ENCODE results near the gene DRD2.
A peak's percentile ranks its signal among the peaks of the same experiment; 100 is the strongest.

Gene DRD2

GRCh38 chr11:113398669-113399430, 76.3 kb downstream of the DRD2 start:
- no peak for DNase-seq (ENCODE audit: low read depth)

- DNase-seq (ENCODE audit: low read depth) = no peak
Observed at GRCh38 chr11:113397821-113398220, 77.4 kb downstream of the DRD2 start.

- no peak for DNase-seq (ENCODE audit: low read depth)
Observed at GRCh38 chr11:113397212-113397611, 78.0 kb downstream of the DRD2 start.

- DNase-seq (ENCODE audit: low read depth) = no peak
Observed at GRCh38 chr11:113396690-113397089, 78.5 kb downstream of the DRD2 start.

- no peak for DNase-seq (ENCODE audit: low read depth)
Observed at GRCh38 chr11:113395782-113396336, 79.3 kb downstream of the DRD2 start.

- DNase-seq (ENCODE audit: low read depth) = no peak
Observed at GRCh38 chr11:113394919-113395318, 80.3 kb downstream of the DRD2 start.

GRCh38 chr11:113393501-113393985, 81.7 kb downstream of the DRD2 start:
- no peak for DNase-seq (ENCODE audit: low read depth)

- no peak for DNase-seq (ENCODE audit: low read depth)
Observed at GRCh38 chr11:113392236-113392921, 82.8 kb downstream of the DRD2 start.

GRCh38 chr11:113389272-113389671, 85.9 kb downstream of the DRD2 start:
- DNase-seq (ENCODE audit: low read depth) = no peak

GRCh38 chr11:113387605-113388211, 87.5 kb downstream of the DRD2 start, which contains the start of gene ANKK1:
ANKK1 (plus strand) TSS chr11:113387779; CDS start chr11:113387885, 106 bp downstream.
- no peak for DNase-seq (ENCODE audit: low read depth)

- no peak for DNase-seq (ENCODE audit: low read depth)
Observed at GRCh38 chr11:113386866-113387265, 88.3 kb downstream of the DRD2 start.

GRCh38 chr11:113385749-113386148, 89.4 kb downstream of the DRD2 start:
- DNase-seq (ENCODE audit: low read depth) = no peak

GRCh38 chr11:113384551-113384950, 90.6 kb downstream of the DRD2 start:
- DNase-seq (ENCODE audit: low read depth) = peak; percentile 92

- no peak for DNase-seq (ENCODE audit: low read depth)
Observed at GRCh38 chr11:113382121-113382520, 93.1 kb downstream of the DRD2 start.

GRCh38 chr11:113378692-113379091, 96.5 kb downstream of the DRD2 start:
- no peak for DNase-seq (ENCODE audit: low read depth)

- no peak for DNase-seq (ENCODE audit: low read depth)
Observed at GRCh38 chr11:113377681-113378412, 97.4 kb downstream of the DRD2 start.

- DNase-seq (ENCODE audit: low read depth) = peak; percentile 73
Observed at GRCh38 chr11:113376156-113376555, 99.0 kb downstream of the DRD2 start.

- DNase-seq (ENCODE audit: low read depth) = no peak
Observed at GRCh38 chr11:113375402-113375801, 99.8 kb downstream of the DRD2 start.

GRCh38 chr11:113373981-113374560, 101.1 kb downstream of the DRD2 start:
- no peak for DNase-seq (ENCODE audit: low read depth)

- peak; percentile 55 for DNase-seq (ENCODE audit: low read depth)
Observed at GRCh38 chr11:113373306-113373705, 101.9 kb downstream of the DRD2 start.

- no peak for DNase-seq (ENCODE audit: low read depth)
Observed at GRCh38 chr11:113372309-113372708, 102.9 kb downstream of the DRD2 start.

All from iris pigment epithelial cell (primary cell).